ENCODE data around the gene SEPHS1. TPM values are rescaled to one million over a fixed set of nuclear protein-coding genes. Genes with fewer than 3 reads are reported as not detected.

Gene SEPHS1
- total RNA-seq, 1 donor from 2014 or later = 57.0 TPM

GRCh38 chr10:13390604-13391522 lies 42.8 kb upstream of the SEPHS1 start:
- Histone ChIP-seq H3K36me3 (ENCODE audit: insufficient read depth, low read length) (no peaks in the 10 kb centered on the region), H3K9me3 (ENCODE audit: insufficient read depth, low read depth, low read length) (no peaks in the 10 kb centered on the region), H3K4me2 (ENCODE audit: low read length) (no peak overlapping the region), H3K27me3 (ENCODE audit: insufficient read depth, low read length) (peaks cover 10% of the 10 kb centered on the region), H2AFZ (ENCODE audit: low read depth, low read length) (no peak overlapping the region), H3K27ac (ENCODE audit: low read depth, low read length) (no peak overlapping the region), H4K20me1 (ENCODE audit: insufficient read depth, low read length) (no peaks in the 10 kb centered on the region), H3K4me3 (ENCODE audit: insufficient read depth, low read depth, low read length) (no peak overlapping the region), H3K79me2 (ENCODE audit: insufficient read depth, low read length) (no peaks in the 10 kb centered on the region), H3K4me1 (ENCODE audit: insufficient read depth, low read length) (no peaks in the 10 kb centered on the region), H3K9ac (ENCODE audit: low read length) (no peak overlapping the region)
- H3K9me3 Mint-ChIP-seq (ENCODE audit: unreplicated experiment) = no peaks in the 10 kb centered on the region
- peaks cover 10% of the 10 kb centered on the region for H3K27me3 Mint-ChIP-seq (ENCODE audit: low read depth, unreplicated experiment)
- H3K36me3 Mint-ChIP-seq (ENCODE audit: low read depth, unreplicated experiment) = no peaks in the 10 kb centered on the region
- H3K4me3 Mint-ChIP-seq (ENCODE audit: unreplicated experiment) = no peak overlapping the region
- peaks cover 3% of the 10 kb centered on the region for H3K4me1 Mint-ChIP-seq (ENCODE audit: low read depth, unreplicated experiment)
- TF ChIP-seq CTCF (IDR thresholded peaks at IDR 0.05; ENCODE audit: insufficient read depth, low read depth, low read length) = no peak
- no peak for TF ChIP-seq EZH2 (IDR thresholded peaks at IDR 0.05; ENCODE audit: insufficient read depth, low read length)
- no peak overlapping the region for H3K27ac Mint-ChIP-seq (ENCODE audit: unreplicated experiment)
- FAIRE-seq = no peak
- no peak for DNase-seq (ENCODE audit: low read depth)

GRCh38 chr10:13388478-13389230 lies 40.6 kb upstream of the SEPHS1 start:
- H3K27me3 ChIP-seq (ENCODE audit: insufficient read depth, low read length) = peaks cover 13% of the 10 kb centered on the region
- TF ChIP-seq CTCF (IDR thresholded peaks at IDR 0.05; ENCODE audit: insufficient read depth, low read depth, low read length) = no peak
- no peak for TF ChIP-seq EZH2 (IDR thresholded peaks at IDR 0.05; ENCODE audit: insufficient read depth, low read length)

More at GRCh38 chr10:13388478-13389230, 40.6 kb upstream of the SEPHS1 start:
- Mint-ChIP-seq H3K27ac (ENCODE audit: unreplicated experiment) (no peak overlapping the region), H3K4me3 (ENCODE audit: unreplicated experiment) (no peak overlapping the region), H3K4me1 (ENCODE audit: low read depth, unreplicated experiment) (peaks cover 3% of the 10 kb centered on the region), H3K27me3 (ENCODE audit: low read depth, unreplicated experiment) (peaks cover 9% of the 10 kb centered on the region), H3K9me3 (ENCODE audit: unreplicated experiment) (no peaks in the 10 kb centered on the region), H3K36me3 (ENCODE audit: low read depth, unreplicated experiment) (no peaks in the 10 kb centered on the region)
- Histone ChIP-seq H3K4me1 (ENCODE audit: insufficient read depth, low read length) (no peaks in the 10 kb centered on the region), H2AFZ (ENCODE audit: low read depth, low read length) (no peak overlapping the region), H3K9me3 (ENCODE audit: insufficient read depth, low read depth, low read length) (no peaks in the 10 kb centered on the region), H3K4me3 (ENCODE audit: insufficient read depth, low read depth, low read length) (no peak overlapping the region), H4K20me1 (ENCODE audit: insufficient read depth, low read length) (no peaks in the 10 kb centered on the region), H3K27ac (ENCODE audit: low read depth, low read length) (no peak overlapping the region), H3K4me2 (ENCODE audit: low read length) (no peak overlapping the region), H3K36me3 (ENCODE audit: insufficient read depth, low read length) (no peaks in the 10 kb centered on the region), H3K9ac (ENCODE audit: low read length) (no peak overlapping the region), H3K79me2 (ENCODE audit: insufficient read depth, low read length) (no peaks in the 10 kb centered on the region)
- no peak for DNase-seq (ENCODE audit: low read depth)
- FAIRE-seq = no peak

Measured in astrocyte (in vitro differentiated cells and primary cell).